Smooth muscle cell (in vitro differentiated cells): Measurements from ENCODE around the gene LCN2. TPM values are rescaled to one million over a fixed set of nuclear protein-coding genes. Genes with fewer than 3 reads are reported as not detected.

Experiments used
- DNase-seq: peaks from one replicate; lab custom pipeline; 2025; ENCODE audit not compliant: unreplicated experiment; lab: John Stamatoyannopoulos, UW
- H2AFZ ChIP-seq: fragments of 200-600 bp; sonication (generic); 2 replicates; pipeline ENCODE4 v1.6.0; 2016; ENCODE audit warnings: antibody characterized with exemption, low read depth, mild to moderate bottlenecking
- H3F3A ChIP-seq: fragments of 200-600 bp; sonication (generic); 2 replicates; pipeline ENCODE4 v1.6.0; 2017; ENCODE audit warnings: antibody characterized with exemption, low read depth
- H3K27ac ChIP-seq: fragments of 200-600 bp; sonication (generic); 2 replicates; pipeline ENCODE4 v1.5.1; 2016; ENCODE audit warnings: low read depth, mild to moderate bottlenecking
- H3K27me3 ChIP-seq: fragments of 200-600 bp; sonication (generic); 2 replicates; pipeline ENCODE4 v1.6.1; 2016; ENCODE audit warnings: low read depth, mild to moderate bottlenecking
- H3K36me3 ChIP-seq: fragments of 200-600 bp; sonication (generic); 2 replicates; pipeline ENCODE4 v1.5.1; 2016; ENCODE audit warnings: low read depth
- H3K4me1 ChIP-seq: fragments of 200-600 bp; sonication (generic); 2 replicates; pipeline ENCODE4 v1.5.1; 2016; ENCODE audit warnings: low read depth
- H3K4me2 ChIP-seq: fragments of 200-600 bp; sonication (generic); 2 replicates; pipeline ENCODE4 v1.6.0; 2016; ENCODE audit warnings: mild to moderate bottlenecking
- H3K4me3 ChIP-seq: fragments of 200-600 bp; sonication (generic); 2 replicates; pipeline ENCODE4 v1.5.1; 2016; ENCODE audit warnings: mild to moderate bottlenecking
- H3K79me2 ChIP-seq: fragments of 200-600 bp; sonication (generic); 2 replicates; pipeline ENCODE4 v1.6.0; 2016; ENCODE audit warnings: low read depth, mild to moderate bottlenecking
- H3K9ac ChIP-seq: fragments of 200-600 bp; sonication (generic); 2 replicates; pipeline ENCODE4 v1.6.0; 2016; ENCODE audit warnings: low read depth
- H3K9me3 ChIP-seq: fragments of 200-600 bp; sonication (generic); replicated peaks from 2 replicates; pipeline ENCODE4 v1.5.1; 2016; ENCODE audit warnings: low read depth
- H4K20me1 ChIP-seq: fragments of 200-600 bp; sonication (generic); 2 replicates; pipeline ENCODE4 v1.6.0; 2016; ENCODE audit warnings: low read depth
- WGBS: methylation state at CpG from one replicate; pipeline ENCODE4 v1.1.7; 2016; ENCODE audit warnings: low lambda C conversion rate; 5-methylcytosine and 5-hydroxymethylcytosine counted together
- polyA plus RNA-seq: library from polyadenylated mRNA; unstranded; fragments of >200 nt; fragmentation: Nextera tagmentation; extraction: Ambion mirVana; gene quantifications from 2 replicates; pipeline ENCODE4 v1.2.1, GENCODE V29; 2016
- total RNA-seq: library from RNA; depleted of rRNA; stranded (reverse); fragments of >200 nt; gene quantifications from 2 replicates; pipeline ENCODE4 v1.2.3, GENCODE V29; 2014
- TF ChIP-seq, protein P1 (sequence below): fragments of 200-600 bp; sonication (generic); IDR thresholded peaks from 2 replicates; pipeline ENCODE4 v1.5.1; 2017; ENCODE audit warnings: borderline replicate concordance, mild to moderate bottlenecking, antibody characterized with exemption; ENCODE audit not compliant: insufficient read depth, poor library complexity, severe bottlenecking

The LCN2 gene
- total and polyA plus RNA-seq, 2 experiments from 2014 or later = not detected

DNA sequence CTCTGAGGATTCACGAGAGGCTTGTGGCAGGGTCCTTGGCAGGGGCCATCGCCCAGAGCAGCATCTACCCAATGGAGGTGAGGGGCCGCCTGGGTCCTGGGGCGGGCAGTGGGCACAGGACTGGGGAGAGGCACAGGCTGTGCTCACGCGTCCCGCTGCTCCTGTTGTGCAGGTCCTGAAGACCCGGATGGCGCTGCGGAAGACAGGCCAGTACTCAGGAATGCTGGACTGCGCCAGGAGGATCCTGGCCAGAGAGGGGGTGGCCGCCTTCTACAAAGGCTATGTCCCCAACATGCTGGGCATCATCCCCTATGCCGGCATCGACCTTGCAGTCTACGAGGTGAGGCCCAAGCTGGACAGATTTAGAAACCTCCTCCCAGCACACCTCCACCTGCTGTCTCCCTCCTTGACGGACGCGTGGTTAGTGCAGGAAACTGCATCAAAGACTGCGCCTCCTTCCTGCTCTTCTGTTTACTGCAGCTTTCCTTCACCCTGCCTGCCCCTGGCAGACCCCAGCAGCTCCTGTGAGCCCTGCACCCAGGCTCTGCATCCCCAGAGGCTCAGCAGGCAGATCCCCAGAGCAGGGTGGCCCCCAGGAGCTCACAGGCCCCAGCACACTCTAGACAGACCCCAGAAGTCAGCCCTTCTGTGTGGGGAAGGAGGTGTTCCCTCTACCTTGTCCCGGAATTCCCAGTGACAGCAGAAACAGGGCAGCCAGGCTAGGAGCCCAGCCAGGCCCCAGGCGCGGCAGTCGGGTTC lies 42.9 kb upstream of the LCN2 start:
- Histone ChIP-seq H4K20me1 (no peaks in the 10 kb centered on the region), H3K4me2 (no peak overlapping the region), H3K27ac (no peak overlapping the region), H3K27me3 (no peaks in the 10 kb centered on the region), H3K9ac (no peak overlapping the region), H2AFZ (no peak overlapping the region), H3K79me2 (no peaks in the 10 kb centered on the region), H3K4me3 (no peak overlapping the region), H3K9me3 (no peaks in the 10 kb centered on the region), H3F3A (no peaks in the 10 kb centered on the region), H3K4me1 (no peaks in the 10 kb centered on the region), H3K36me3 (no peaks in the 10 kb centered on the region)
- DNase-seq = no peak
- TF ChIP-seq, protein P1, sequence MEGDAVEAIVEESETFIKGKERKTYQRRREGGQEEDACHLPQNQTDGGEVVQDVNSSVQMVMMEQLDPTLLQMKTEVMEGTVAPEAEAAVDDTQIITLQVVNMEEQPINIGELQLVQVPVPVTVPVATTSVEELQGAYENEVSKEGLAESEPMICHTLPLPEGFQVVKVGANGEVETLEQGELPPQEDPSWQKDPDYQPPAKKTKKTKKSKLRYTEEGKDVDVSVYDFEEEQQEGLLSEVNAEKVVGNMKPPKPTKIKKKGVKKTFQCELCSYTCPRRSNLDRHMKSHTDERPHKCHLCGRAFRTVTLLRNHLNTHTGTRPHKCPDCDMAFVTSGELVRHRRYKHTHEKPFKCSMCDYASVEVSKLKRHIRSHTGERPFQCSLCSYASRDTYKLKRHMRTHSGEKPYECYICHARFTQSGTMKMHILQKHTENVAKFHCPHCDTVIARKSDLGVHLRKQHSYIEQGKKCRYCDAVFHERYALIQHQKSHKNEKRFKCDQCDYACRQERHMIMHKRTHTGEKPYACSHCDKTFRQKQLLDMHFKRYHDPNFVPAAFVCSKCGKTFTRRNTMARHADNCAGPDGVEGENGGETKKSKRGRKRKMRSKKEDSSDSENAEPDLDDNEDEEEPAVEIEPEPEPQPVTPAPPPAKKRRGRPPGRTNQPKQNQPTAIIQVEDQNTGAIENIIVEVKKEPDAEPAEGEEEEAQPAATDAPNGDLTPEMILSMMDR = no peak
- 99% methylated on average over 20 of the region's 23 CpGs for WGBS

DNA sequence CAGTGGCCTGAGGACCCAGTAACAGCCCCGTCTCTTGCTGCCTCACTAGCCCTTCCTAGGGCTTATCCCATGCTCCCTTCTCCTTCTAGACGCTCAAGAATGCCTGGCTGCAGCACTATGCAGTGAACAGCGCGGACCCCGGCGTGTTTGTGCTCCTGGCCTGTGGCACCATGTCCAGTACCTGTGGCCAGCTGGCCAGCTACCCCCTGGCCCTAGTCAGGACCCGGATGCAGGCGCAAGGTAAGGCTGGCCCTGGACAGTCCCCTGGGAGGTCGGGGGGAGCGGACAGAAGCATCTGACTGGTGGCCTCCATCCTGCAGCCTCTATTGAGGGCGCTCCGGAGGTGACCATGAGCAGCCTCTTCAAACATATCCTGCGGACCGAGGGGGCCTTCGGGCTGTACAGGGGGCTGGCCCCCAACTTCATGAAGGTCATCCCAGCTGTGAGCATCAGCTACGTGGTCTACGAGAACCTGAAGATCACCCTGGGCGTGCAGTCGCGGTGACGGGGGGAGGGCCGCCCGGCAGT lies 42.2 kb upstream of the LCN2 start:
- Histone ChIP-seq H3K4me2 (no peak overlapping the region), H3K36me3 (no peaks in the 10 kb centered on the region), H3K27me3 (no peaks in the 10 kb centered on the region), H3K9ac (no peak overlapping the region), H3F3A (no peaks in the 10 kb centered on the region), H4K20me1 (no peaks in the 10 kb centered on the region), H3K9me3 (no peaks in the 10 kb centered on the region), H3K79me2 (no peaks in the 10 kb centered on the region), H3K27ac (no peak overlapping the region), H2AFZ (no peak overlapping the region), H3K4me3 (no peak overlapping the region), H3K4me1 (no peaks in the 10 kb centered on the region)
- no peak for DNase-seq
- TF ChIP-seq, protein P1 = no peak
- 98% methylated on average over 23 of the region's 23 CpGs for WGBS

DNA sequence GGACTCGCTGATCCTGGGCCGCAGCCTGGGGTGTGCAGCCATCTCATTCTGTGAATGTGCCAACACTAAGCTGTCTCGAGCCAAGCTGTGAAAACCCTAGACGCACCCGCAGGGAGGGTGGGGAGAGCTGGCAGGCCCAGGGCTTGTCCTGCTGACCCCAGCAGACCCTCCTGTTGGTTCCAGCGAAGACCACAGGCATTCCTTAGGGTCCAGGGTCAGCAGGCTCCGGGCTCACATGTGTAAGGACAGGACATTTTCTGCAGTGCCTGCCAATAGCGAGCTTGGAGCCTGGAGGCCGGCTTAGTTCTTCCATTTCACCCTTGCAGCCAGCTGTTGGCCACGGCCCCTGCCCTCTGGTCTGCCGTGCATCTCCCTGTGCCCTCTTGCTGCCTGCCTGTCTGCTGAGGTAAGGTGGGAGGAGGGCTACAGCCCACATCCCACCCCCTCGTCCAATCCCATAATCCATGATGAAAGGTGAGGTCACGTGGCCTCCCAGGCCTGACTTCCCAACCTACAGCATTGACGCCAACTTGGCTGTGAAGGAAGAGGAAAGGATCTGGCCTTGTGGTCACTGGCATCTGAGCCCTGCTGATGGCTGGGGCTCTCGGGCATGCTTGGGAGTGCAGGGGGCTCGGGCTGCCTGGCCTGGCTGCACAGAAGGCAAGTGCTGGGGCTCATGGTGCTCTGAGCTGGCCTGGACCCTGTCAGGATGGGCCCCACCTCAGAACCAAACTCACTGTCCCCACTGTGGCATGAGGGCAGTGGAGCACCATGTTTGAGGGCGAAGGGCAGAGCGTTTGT lies 41.6 kb upstream of the LCN2 start:
- H3K27me3 ChIP-seq = no peaks in the 10 kb centered on the region
- no peaks in the 10 kb centered on the region for H3K4me1 ChIP-seq
- H3K9me3 ChIP-seq = no peaks in the 10 kb centered on the region
- no peak overlapping the region for H3K4me3 ChIP-seq
- no peaks in the 10 kb centered on the region for H4K20me1 ChIP-seq
- H3K27ac ChIP-seq = no peak overlapping the region
- H3K9ac ChIP-seq = no peak overlapping the region
- no peak overlapping the region for H3K4me2 ChIP-seq
- 88% methylated on average over 18 of the region's 18 CpGs for WGBS
- H3K36me3 ChIP-seq = no peaks in the 10 kb centered on the region
- TF ChIP-seq, protein P1 = no peak
- no peaks in the 10 kb centered on the region for H3K79me2 ChIP-seq
- DNase-seq = no peak
- no peak overlapping the region for H2AFZ ChIP-seq
- no peaks in the 10 kb centered on the region for H3F3A ChIP-seq
